ENCODE measurements around the gene PABPN1L.
"Not testable (repeated sequence)": the region's sequence is repeated elsewhere in the genome, so short reads cannot be mapped to it uniquely, and the experiment has no call there.

The PABPN1L gene

GRCh38 chr16:88825146-88825545, 41.3 kb downstream of the PABPN1L start:
- DNase-seq: no peak

- DNase-seq: no peak
Measured at GRCh38 chr16:88824256-88825077, 42.0 kb downstream of the PABPN1L start.

- DNase-seq: not testable (repeated sequence)
Measured at GRCh38 chr16:88823646-88824045, 42.8 kb downstream of the PABPN1L start.

GRCh38 chr16:88822281-88823040, 44.0 kb downstream of the PABPN1L start:
- DNase-seq: no peak

- DNase-seq: no peak
Measured at GRCh38 chr16:88821168-88821850, 45.2 kb downstream of the PABPN1L start.

- no peak for DNase-seq
Measured at GRCh38 chr16:88820385-88821025, 46.0 kb downstream of the PABPN1L start.

GRCh38 chr16:88819126-88819525, 47.3 kb downstream of the PABPN1L start:
- no peak for DNase-seq

- no peak for DNase-seq
Measured at GRCh38 chr16:88818575-88818874, 47.9 kb downstream of the PABPN1L start.

- no peak for DNase-seq
Measured at GRCh38 chr16:88817785-88818574, 48.5 kb downstream of the PABPN1L start.

- DNase-seq: no peak
Measured at GRCh38 chr16:88816736-88817535, 49.5 kb downstream of the PABPN1L start.

- DNase-seq: peak; percentile 60
Measured at GRCh38 chr16:88815901-88816589, 50.4 kb downstream of the PABPN1L start.

GRCh38 chr16:88815227-88815626, 51.2 kb downstream of the PABPN1L start:
- no peak for DNase-seq

- no peak for DNase-seq
Measured at GRCh38 chr16:88814144-88814502, 52.3 kb downstream of the PABPN1L start.
